Measurements from ENCODE around the gene MAN1A1.

DNA sequence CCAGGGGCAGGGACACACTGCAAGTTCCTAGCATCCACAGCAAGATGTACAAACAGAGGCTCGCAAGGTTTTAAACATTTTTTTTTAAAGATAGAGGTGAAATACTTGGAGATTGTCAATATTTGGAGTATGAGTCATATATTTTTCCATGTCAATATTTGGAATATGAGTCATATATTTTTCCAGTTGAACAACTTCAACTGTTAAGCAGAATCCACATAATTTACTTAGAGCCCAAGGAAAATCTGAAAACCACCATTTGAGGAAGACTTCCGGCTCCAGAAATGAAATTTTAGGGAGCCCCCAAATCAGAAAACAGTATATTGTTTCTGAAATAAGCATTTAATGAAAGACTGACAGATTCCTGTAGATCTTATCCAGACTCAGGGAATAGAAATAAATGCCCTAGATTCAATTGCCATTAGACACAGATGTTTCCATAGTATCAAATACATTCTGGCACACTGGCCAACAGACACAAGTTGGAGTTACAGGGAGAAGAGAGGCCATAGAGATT is 219.5 kb downstream of the MAN1A1 start:
- TF ChIP-seq, protein P1, sequence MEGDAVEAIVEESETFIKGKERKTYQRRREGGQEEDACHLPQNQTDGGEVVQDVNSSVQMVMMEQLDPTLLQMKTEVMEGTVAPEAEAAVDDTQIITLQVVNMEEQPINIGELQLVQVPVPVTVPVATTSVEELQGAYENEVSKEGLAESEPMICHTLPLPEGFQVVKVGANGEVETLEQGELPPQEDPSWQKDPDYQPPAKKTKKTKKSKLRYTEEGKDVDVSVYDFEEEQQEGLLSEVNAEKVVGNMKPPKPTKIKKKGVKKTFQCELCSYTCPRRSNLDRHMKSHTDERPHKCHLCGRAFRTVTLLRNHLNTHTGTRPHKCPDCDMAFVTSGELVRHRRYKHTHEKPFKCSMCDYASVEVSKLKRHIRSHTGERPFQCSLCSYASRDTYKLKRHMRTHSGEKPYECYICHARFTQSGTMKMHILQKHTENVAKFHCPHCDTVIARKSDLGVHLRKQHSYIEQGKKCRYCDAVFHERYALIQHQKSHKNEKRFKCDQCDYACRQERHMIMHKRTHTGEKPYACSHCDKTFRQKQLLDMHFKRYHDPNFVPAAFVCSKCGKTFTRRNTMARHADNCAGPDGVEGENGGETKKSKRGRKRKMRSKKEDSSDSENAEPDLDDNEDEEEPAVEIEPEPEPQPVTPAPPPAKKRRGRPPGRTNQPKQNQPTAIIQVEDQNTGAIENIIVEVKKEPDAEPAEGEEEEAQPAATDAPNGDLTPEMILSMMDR (IDR thresholded peaks at IDR 0.05) = no peak
- TF ChIP-seq, protein P2, sequence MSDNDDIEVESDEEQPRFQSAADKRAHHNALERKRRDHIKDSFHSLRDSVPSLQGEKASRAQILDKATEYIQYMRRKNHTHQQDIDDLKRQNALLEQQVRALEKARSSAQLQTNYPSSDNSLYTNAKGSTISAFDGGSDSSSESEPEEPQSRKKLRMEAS (CRISPR knock-in tag; IDR thresholded peaks at IDR 0.05) = no peak
- TF ChIP-seq ATF1 (CRISPR knock-in tag; IDR thresholded peaks at IDR 0.05) (no peak), NFE2L1 (CRISPR knock-in tag; IDR thresholded peaks at IDR 0.05) (no peak), CREB1 (CRISPR knock-in tag; IDR thresholded peaks at IDR 0.05) (no peak), ELF4 (CRISPR knock-in tag; IDR thresholded peaks at IDR 0.05; ENCODE audit: low read depth) (no peak), ZNF423 (CRISPR knock-in tag; IDR thresholded peaks at IDR 0.05) (no peak), TEAD4 (CRISPR knock-in tag; IDR thresholded peaks at IDR 0.05) (no peak), CREM (CRISPR knock-in tag; IDR thresholded peaks at IDR 0.05) (no peak), ZNF317 (CRISPR knock-in tag; IDR thresholded peaks at IDR 0.05; ENCODE audit: borderline replicate concordance, low read depth) (no peak), ETV6 (CRISPR knock-in tag; IDR thresholded peaks at IDR 0.05) (no peak)
- TF ChIP-seq, protein P3, sequence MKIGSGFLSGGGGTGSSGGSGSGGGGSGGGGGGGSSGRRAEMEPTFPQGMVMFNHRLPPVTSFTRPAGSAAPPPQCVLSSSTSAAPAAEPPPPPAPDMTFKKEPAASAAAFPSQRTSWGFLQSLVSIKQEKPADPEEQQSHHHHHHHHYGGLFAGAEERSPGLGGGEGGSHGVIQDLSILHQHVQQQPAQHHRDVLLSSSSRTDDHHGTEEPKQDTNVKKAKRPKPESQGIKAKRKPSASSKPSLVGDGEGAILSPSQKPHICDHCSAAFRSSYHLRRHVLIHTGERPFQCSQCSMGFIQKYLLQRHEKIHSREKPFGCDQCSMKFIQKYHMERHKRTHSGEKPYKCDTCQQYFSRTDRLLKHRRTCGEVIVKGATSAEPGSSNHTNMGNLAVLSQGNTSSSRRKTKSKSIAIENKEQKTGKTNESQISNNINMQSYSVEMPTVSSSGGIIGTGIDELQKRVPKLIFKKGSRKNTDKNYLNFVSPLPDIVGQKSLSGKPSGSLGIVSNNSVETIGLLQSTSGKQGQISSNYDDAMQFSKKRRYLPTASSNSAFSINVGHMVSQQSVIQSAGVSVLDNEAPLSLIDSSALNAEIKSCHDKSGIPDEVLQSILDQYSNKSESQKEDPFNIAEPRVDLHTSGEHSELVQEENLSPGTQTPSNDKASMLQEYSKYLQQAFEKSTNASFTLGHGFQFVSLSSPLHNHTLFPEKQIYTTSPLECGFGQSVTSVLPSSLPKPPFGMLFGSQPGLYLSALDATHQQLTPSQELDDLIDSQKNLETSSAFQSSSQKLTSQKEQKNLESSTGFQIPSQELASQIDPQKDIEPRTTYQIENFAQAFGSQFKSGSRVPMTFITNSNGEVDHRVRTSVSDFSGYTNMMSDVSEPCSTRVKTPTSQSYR (CRISPR knock-in tag; IDR thresholded peaks at IDR 0.05) = no peak
- TF ChIP-seq, protein P4, sequence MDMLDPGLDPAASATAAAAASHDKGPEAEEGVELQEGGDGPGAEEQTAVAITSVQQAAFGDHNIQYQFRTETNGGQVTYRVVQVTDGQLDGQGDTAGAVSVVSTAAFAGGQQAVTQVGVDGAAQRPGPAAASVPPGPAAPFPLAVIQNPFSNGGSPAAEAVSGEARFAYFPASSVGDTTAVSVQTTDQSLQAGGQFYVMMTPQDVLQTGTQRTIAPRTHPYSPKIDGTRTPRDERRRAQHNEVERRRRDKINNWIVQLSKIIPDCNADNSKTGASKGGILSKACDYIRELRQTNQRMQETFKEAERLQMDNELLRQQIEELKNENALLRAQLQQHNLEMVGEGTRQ (CRISPR knock-in tag; IDR thresholded peaks at IDR 0.05) = no peak
